HCT116 (cell line): ENCODE results near the gene KCTD10.

Experiments used
- ATF3 ChIP-seq: IDR thresholded peaks from 2 replicates; pipeline ENCODE4 v1.6.1; 2012
- CTCF ChIP-seq, 3 experiments: fragments of 200-600 bp in 1 of 3; sonication (generic) in 1 of 3; IDR thresholded peaks in 2 of 3; conservative IDR thresholded peaks in 1 of 3; 2 replicates each; pipeline ENCODE4 v1.5.1; 2012 to 2017; ENCODE audit warnings: low read depth in 2 of 3, low read length in 2 of 3, antibody characterized with exemption in 1 of 3, borderline replicate concordance in 1 of 3, control low read depth in 1 of 3, mild to moderate bottlenecking in 1 of 3, mixed read lengths in 1 of 3, mixed run types in 1 of 3, moderate library complexity in 1 of 3; ENCODE audit not compliant: insufficient read depth in 1 of 3
- EGR1 ChIP-seq: IDR thresholded peaks from 2 replicates; pipeline ENCODE4 v1.6.1; 2012; ENCODE audit warnings: low read depth
- EZH2 ChIP-seq: fragments of 200-600 bp; sonication (generic); IDR thresholded peaks from 2 replicates; pipeline ENCODE4 v1.6.1; 2017; ENCODE audit warnings: antibody characterized with exemption, mixed run types
- EZH2phosphoT487 ChIP-seq: fragments of 200-600 bp; IDR thresholded peaks from 2 replicates; pipeline ENCODE4 v1.6.1; 2018; ENCODE audit warnings: antibody characterized with exemption, borderline replicate concordance
- JUND ChIP-seq: IDR thresholded peaks from 2 replicates; pipeline ENCODE4 v1.6.1; 2012
- MAX ChIP-seq: IDR thresholded peaks from 2 replicates; pipeline ENCODE4 v1.6.1; 2012
- POLR2AphosphoS5 ChIP-seq: IDR thresholded peaks from 2 replicates; pipeline ENCODE4 v1.6.1; 2011; ENCODE audit warnings: mild to moderate bottlenecking, low read depth, low read length, moderate library complexity
- SIN3A ChIP-seq: IDR thresholded peaks from 2 replicates; pipeline ENCODE4 v1.6.1; 2012; ENCODE audit warnings: low read depth
- SP1 ChIP-seq: IDR thresholded peaks from 2 replicates; pipeline ENCODE4 v1.6.1; 2012; ENCODE audit warnings: low read depth
- ZBTB33 ChIP-seq: IDR thresholded peaks from 2 replicates; pipeline ENCODE4 v1.6.1; 2011; ENCODE audit warnings: mild to moderate bottlenecking, low read length, moderate library complexity; ENCODE audit not compliant: insufficient replicate concordance; ENCODE audit errors: extremely low read depth
- ZFX ChIP-seq: fragments of 450-650 bp; IDR thresholded peaks from 2 replicates; pipeline ENCODE4 v1.6.1; 2017
- ZNF274 ChIP-seq: fragments of 200-500 bp; sonication (Bioruptor generic); IDR thresholded peaks from 2 replicates; pipeline ENCODE4 v1.6.1; 2014; ENCODE audit warnings: mild to moderate bottlenecking, low read depth, low read length, inconsistent platforms

- TF ChIP-seq MAX (no peak), CTCF (IDR thresholded peaks at IDR 0.05 in 2 of 3, conservative IDR thresholded peaks at IDR 0.05 in 1 of 3; ENCODE audit: borderline replicate concordance in 1 of 3, insufficient read depth in 1 of 3, low read depth in 2 of 3, low read length in 2 of 3) (no peak), EZH2 (no peak), POLR2AphosphoS5 (no peak), ZNF274 (no peak), SP1 (no peak), EGR1 (no peak), ATF3 (no peak), ZFX (no peak), JUND (no peak), EZH2phosphoT487 (no peak), ZBTB33 (no peak), SIN3A (no peak)
Observed at GRCh38 chr12:109482894-109483293, 5.8 kb upstream of the KCTD10 start.
